GM12878 (cell line): ENCODE data around the gene TMEM259. TPM values are rescaled to one million over a fixed set of nuclear protein-coding genes. Genes with fewer than 3 reads are reported as not detected.

Experiments used
- BACH1 ChIP-seq: fragments of 450-650 bp; IDR thresholded peaks from 2 replicates; pipeline ENCODE4 v1.6.1; 2017; ENCODE audit warnings: mild to moderate bottlenecking, borderline replicate concordance
- BCL11A ChIP-seq: IDR thresholded peaks from 2 replicates; pipeline ENCODE4 v1.6.1; 2011; ENCODE audit warnings: low read depth, low read length
- CEBPB ChIP-seq, 2 experiments: fragments of 150-350 bp in 1 of 2; IDR thresholded peaks; 2 replicates each; pipeline ENCODE4 v1.6.1; 2012 to 2014; ENCODE audit warnings: low read depth in 2 of 2, low read length in 2 of 2, borderline replicate concordance in 1 of 2, inconsistent platforms in 1 of 2
- ETV6 ChIP-seq, 2 experiments: fragments of 450-650 bp in 1 of 2; IDR thresholded peaks in 1 of 2; conservative IDR thresholded peaks in 1 of 2; 2 replicates each; pipeline ENCODE4 v1.6.1; 2014; ENCODE audit warnings: antibody characterized with exemption in 1 of 2, borderline replicate concordance in 1 of 2, low read depth in 1 of 2, mild to moderate bottlenecking in 1 of 2, moderate library complexity in 1 of 2
- FOXK2 ChIP-seq: fragments of 450-650 bp; IDR thresholded peaks from 2 replicates; pipeline ENCODE4 v1.6.1; 2017; ENCODE audit warnings: mild to moderate bottlenecking, moderate library complexity
- HDAC2 ChIP-seq: fragments of 200-600 bp; sonication (generic); IDR thresholded peaks from 2 replicates; pipeline ENCODE4 v1.6.1; 2017
- IRF4 ChIP-seq: IDR thresholded peaks from 2 replicates; pipeline ENCODE4 v1.6.1; 2011; ENCODE audit warnings: low read depth, low read length
- NFXL1 ChIP-seq: fragments of 450-650 bp; IDR thresholded peaks from 2 replicates; pipeline ENCODE4 v1.6.1; 2017; ENCODE audit warnings: antibody characterized with exemption, mild to moderate bottlenecking, borderline replicate concordance
- NFYA ChIP-seq: IDR thresholded peaks from 2 replicates; pipeline ENCODE4 v1.6.1; 2011; ENCODE audit warnings: low read depth, mild to moderate bottlenecking, low read length, improper control_type of control experiment, borderline replicate concordance
- NKRF ChIP-seq: fragments of 450-650 bp; conservative IDR thresholded peaks from 2 replicates; pipeline ENCODE4 v1.6.1; 2017; ENCODE audit warnings: mild to moderate bottlenecking, moderate library complexity
- PML ChIP-seq: IDR thresholded peaks from 2 replicates; pipeline ENCODE4 v1.6.1; 2012; ENCODE audit warnings: low read length, inconsistent platforms
- PRDM15 ChIP-seq: fragments of 450-650 bp; formaldehyde crosslinking; IDR thresholded peaks from 2 replicates; pipeline ENCODE4 v1.4.0; 2020; ENCODE audit warnings: mild to moderate bottlenecking, moderate library complexity
- RBBP5 ChIP-seq: fragments of 200-600 bp; sonication (generic); conservative IDR thresholded peaks from 2 replicates; pipeline ENCODE4 v1.6.1; 2016
- REST ChIP-seq: IDR thresholded peaks from 2 replicates; pipeline ENCODE4 v1.6.1; 2012; ENCODE audit warnings: mild to moderate bottlenecking, low read depth, low read length
- RFX5 ChIP-seq: IDR thresholded peaks from 2 replicates; pipeline ENCODE4 v1.6.1; 2011; ENCODE audit warnings: low read depth, low read length, improper control_type of control experiment
- SMAD1 ChIP-seq: fragments of 450-650 bp; IDR thresholded peaks from 2 replicates; pipeline ENCODE4 v1.6.1; 2018; ENCODE audit warnings: mild to moderate bottlenecking, low read depth; ENCODE audit not compliant: partially characterized antibody
- SREBF1 ChIP-seq: IDR thresholded peaks from 2 replicates; pipeline ENCODE4 v1.6.1; 2012; ENCODE audit warnings: mild to moderate bottlenecking, low read length
- STAT3 ChIP-seq: IDR thresholded peaks from 2 replicates; pipeline ENCODE4 v1.6.1; 2011; ENCODE audit warnings: low read depth, low read length, improper control_type of control experiment
- USF1 ChIP-seq: IDR thresholded peaks from 2 replicates; pipeline ENCODE4 v1.6.1; 2011; ENCODE audit warnings: borderline replicate concordance, low read depth, mild to moderate bottlenecking, moderate library complexity, mixed read lengths, low read length; ENCODE audit not compliant: insufficient read depth; ENCODE audit errors: extremely low read length
- YY1 ChIP-seq: IDR thresholded peaks from 2 replicates; pipeline ENCODE4 v1.6.1; 2011; ENCODE audit warnings: low read depth, mild to moderate bottlenecking, low read length
- ZNF217 ChIP-seq: fragments of 450-650 bp; IDR thresholded peaks from 2 replicates; pipeline ENCODE4 v1.6.1; 2017; ENCODE audit warnings: antibody characterized with exemption, mild to moderate bottlenecking
- polyA plus RNA-seq, 11 experiments: library from polyadenylated mRNA; depleted of rRNA in 4 of 11; unstranded in 6 of 11; stranded (reverse) in 5 of 11; fragments of >200 nt; fragmentation: Nextera tagmentation in 4 of 11; fragmentation: Illumina TruSeq in 1 of 11; extraction: Ambion mirVana in 4 of 11; extraction: Trizol in 1 of 11; gene quantifications; 1 replicate in 1 of 11; 2 replicates in 10 of 11; pipeline versions ENCODE4 v1.2.1 to v1.2.3, GENCODE V29; 2011 to 2016; ENCODE audit warnings: inconsistent platforms in 2 of 11, missing spikeins in 2 of 11, low read depth in 1 of 11
- total RNA-seq, 4 experiments: library from RNA; depleted of rRNA in 3 of 4; stranded (reverse); fragments of >200 nt in 3 of 4; fragmentation: Illumina TruSeq in 1 of 4; extraction: Trizol in 1 of 4; gene quantifications; 2 replicates each; pipeline versions ENCODE4 v1.2.1 to v1.2.3, GENCODE V29; 2013 to 2021

TMEM259 gene
- total and polyA plus RNA-seq, 10 of the 15 experiments (the other 5 are each of a cell fraction or from before 2014, with no cell fraction given) = 0.43 to 184 (median 62.0) TPM

GRCh38 chr19:984165-984967 is 36.6 kb downstream of the TMEM259 start, which contains the start of gene WDR18 (continued):
- TF ChIP-seq BCL11A = no peak
- TF ChIP-seq USF1 = peak; percentile 52
- no peak for TF ChIP-seq ETV6 (conservative IDR thresholded peaks at IDR 0.05 in 1 of 2, IDR thresholded peaks at IDR 0.05 in 1 of 2; ENCODE audit: borderline replicate concordance in 1 of 2, low read depth in 1 of 2)
- TF ChIP-seq RBBP5 = no peak
- TF ChIP-seq FOXK2 = no peak; the same call in 1 of the 2 replicates
- no peak for TF ChIP-seq CEBPB (IDR thresholded peaks at IDR 0.05; ENCODE audit: borderline replicate concordance in 1 of 2, low read depth in 2 of 2, low read length in 2 of 2)
- TF ChIP-seq NFXL1 = no peak
- TF ChIP-seq HDAC2 = no peak
- no peak for TF ChIP-seq RFX5
- no peak for TF ChIP-seq PRDM15 (CRISPR knock-in tag)
- no peak for TF ChIP-seq SMAD1
- no peak for TF ChIP-seq ZNF217
- TF ChIP-seq SREBF1 = no peak
- TF ChIP-seq YY1 = peak; percentile 100
- peak; percentile 70; the same call in 1 of the 2 replicates for TF ChIP-seq BACH1
- no peak for TF ChIP-seq REST
- TF ChIP-seq NKRF = peak; percentile 73
- TF ChIP-seq STAT3 = no peak
- no peak; the same call in 1 of the 2 replicates for TF ChIP-seq PML
- no peak for TF ChIP-seq IRF4
- no peak for TF ChIP-seq NFYA
